ENCODE measurements around the gene CDK11B. TPM values are rescaled to one million over a fixed set of nuclear protein-coding genes. Genes with fewer than 3 reads are reported as not detected.
"Not testable (repeated sequence)": the region's sequence is repeated elsewhere in the genome, so short reads cannot be mapped to it uniquely, and the experiment has no call there.

The CDK11B gene
- total and polyA plus RNA-seq, 9 donors: 12.8 to 34.5 (median 23.9) TPM

DNA sequence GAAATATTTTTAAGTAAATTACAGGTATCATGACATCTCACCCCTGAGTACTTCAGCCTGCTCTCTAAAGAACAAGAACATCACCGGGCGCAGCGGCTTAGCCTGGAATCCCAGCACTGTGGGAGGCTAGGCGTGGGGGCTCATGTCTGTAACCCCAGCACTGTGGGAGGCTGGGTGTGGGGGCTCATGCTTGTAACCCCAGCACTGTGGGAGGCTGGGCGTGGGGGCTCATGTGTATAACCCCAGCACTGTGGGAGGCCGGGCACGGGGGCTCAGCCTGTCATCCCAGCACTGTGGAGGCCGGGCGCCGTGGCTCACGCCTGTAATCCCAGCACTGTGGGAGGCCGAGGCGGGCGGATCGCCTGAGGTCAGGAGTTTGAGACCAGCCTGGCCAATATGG is 7.7 kb upstream of the CDK11B start:
- no peaks in the 10 kb centered on the region for H3K36me3 ChIP-seq

DNA sequence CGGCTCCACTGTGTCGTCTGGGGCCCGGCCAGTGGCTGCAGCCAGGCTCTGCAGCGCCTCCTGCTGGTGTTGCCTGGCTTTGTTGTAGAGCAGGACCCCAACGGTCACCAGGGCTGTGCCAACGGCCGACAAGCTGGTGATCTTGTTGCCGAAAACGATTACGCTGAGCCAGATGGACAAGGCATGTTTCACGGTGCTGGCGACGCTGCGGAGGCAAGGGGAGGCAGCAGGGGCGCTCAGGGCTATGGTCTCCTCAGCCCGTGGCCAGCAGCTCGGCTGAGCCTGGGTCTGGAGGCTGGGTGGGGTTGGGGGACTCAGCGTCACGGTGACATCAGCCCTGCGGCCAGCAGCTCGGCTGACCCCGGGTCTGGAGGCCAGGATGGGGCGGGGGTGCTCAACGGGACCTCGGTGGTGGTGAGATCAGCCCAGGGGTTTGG is 7.0 kb upstream of the CDK11B start:
- TF ChIP-seq POLR2A (IDR thresholded peaks at IDR 0.05) (no peak), EP300 (IDR thresholded peaks at IDR 0.05) (no peak)
- TF ChIP-seq, protein P1, sequence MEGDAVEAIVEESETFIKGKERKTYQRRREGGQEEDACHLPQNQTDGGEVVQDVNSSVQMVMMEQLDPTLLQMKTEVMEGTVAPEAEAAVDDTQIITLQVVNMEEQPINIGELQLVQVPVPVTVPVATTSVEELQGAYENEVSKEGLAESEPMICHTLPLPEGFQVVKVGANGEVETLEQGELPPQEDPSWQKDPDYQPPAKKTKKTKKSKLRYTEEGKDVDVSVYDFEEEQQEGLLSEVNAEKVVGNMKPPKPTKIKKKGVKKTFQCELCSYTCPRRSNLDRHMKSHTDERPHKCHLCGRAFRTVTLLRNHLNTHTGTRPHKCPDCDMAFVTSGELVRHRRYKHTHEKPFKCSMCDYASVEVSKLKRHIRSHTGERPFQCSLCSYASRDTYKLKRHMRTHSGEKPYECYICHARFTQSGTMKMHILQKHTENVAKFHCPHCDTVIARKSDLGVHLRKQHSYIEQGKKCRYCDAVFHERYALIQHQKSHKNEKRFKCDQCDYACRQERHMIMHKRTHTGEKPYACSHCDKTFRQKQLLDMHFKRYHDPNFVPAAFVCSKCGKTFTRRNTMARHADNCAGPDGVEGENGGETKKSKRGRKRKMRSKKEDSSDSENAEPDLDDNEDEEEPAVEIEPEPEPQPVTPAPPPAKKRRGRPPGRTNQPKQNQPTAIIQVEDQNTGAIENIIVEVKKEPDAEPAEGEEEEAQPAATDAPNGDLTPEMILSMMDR (IDR thresholded peaks at IDR 0.05): peak in 2 of 3 donors; percentile 17 to 19
- no peaks in the 10 kb centered on the region for H3K9me3 ChIP-seq
- DNase-seq: peak in 2 of 5 donors; percentile 46 to 51
- H3K4me1 ChIP-seq (ENCODE audit: insufficient read depth): no peaks in the 10 kb centered on the region
- no peaks in the 10 kb centered on the region for H3K36me3 ChIP-seq
- WGBS, 3 donors: 71 to 84% (median 75%) methylated on average over 25 of the region's 25 CpGs
- H3K27me3 ChIP-seq: no peaks in the 10 kb centered on the region
- H3K27ac ChIP-seq: no peak overlapping the region
- no peak overlapping the region for H3K4me3 ChIP-seq
- intact Hi-C loops (cut with DNase I): loop anchor here in 1 of 4 donors (5.0 kb wide), 1 partner anchor 61 kb away; no protein-coding TSS in a partner anchor

More for the DNA sequence above, 7.7 kb upstream of the CDK11B start:
- 91 to 94% (median 91%) methylated on average over 15 of the region's 15 CpGs for WGBS, 3 donors
- no peaks in the 10 kb centered on the region for H3K9me3 ChIP-seq
- no peak overlapping the region for H3K27ac ChIP-seq
- H3K27me3 ChIP-seq: no peaks in the 10 kb centered on the region
- TF ChIP-seq POLR2A (IDR thresholded peaks at IDR 0.05) (no peak), EP300 (IDR thresholded peaks at IDR 0.05) (no peak)
- TF ChIP-seq, protein P1 (IDR thresholded peaks at IDR 0.05): no peak
- peak in 2 of 5 donors; percentile 16 to 26 for DNase-seq
- no peaks in the 10 kb centered on the region for H3K4me1 ChIP-seq (ENCODE audit: insufficient read depth)
- intact Hi-C loops (cut with DNase I): loop anchor here in 1 of 4 donors (5.0 kb wide), 1 partner anchor 61 kb away; no protein-coding TSS in a partner anchor
- H3K4me3 ChIP-seq: no peak overlapping the region

DNA sequence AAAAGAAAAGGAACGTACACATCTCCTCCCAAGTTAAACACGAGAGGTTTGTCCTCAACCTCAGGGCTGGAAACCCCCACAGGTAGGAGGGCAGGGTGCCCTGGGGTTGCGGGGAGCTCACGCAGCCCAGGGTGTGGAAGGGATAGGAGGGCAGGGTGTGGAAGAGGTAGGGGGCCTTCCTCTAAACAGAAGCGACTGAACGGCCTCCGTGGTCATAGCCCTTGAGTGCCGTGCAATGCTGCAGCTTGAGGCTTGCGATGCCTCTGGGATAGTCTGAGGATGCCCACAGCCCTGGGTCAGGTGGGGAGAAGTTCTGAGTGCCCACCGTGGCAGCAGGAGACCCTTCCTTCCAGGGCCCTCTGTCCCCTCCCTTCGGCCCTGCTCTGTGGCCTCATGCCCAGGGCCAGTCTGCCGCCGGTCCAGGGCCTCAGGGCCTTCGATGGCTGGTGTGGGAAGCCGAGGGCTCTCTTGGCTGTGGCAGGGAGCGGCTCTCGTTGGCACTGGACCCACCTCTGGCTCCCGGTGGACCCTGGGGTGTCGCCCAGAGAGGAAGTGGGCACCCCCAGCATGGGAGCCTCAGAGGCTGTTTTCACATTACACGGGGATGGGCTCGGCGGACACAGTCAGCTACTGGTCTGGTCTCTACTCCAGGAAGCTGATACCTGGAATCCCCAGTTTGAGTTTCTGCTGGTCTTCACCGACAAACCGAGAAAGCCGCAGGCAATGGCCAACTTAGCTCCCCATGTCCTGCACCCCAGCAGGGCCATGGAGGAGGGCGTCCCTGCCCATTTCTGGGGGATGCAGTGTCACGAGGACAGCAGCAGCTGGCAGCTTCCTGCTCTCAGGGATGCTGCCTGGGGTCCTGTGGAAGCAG is 6.4 kb upstream of the CDK11B start:
- peak in 2 of 5 donors; percentile 27 to 39 for DNase-seq
- no peaks in the 10 kb centered on the region for H3K36me3 ChIP-seq
- no peak overlapping the region for H3K4me3 ChIP-seq
- WGBS, 3 donors: 84 to 91% (median 86%) methylated on average over 27 of the region's 27 CpGs
- no peaks in the 10 kb centered on the region for H3K9me3 ChIP-seq
- TF ChIP-seq EP300 (IDR thresholded peaks at IDR 0.05) (no peak), POLR2A (IDR thresholded peaks at IDR 0.05) (no peak)
- TF ChIP-seq, protein P1 (IDR thresholded peaks at IDR 0.05): no peak
- no peak overlapping the region for H3K27ac ChIP-seq
- no peaks in the 10 kb centered on the region for H3K27me3 ChIP-seq
- intact Hi-C loops (cut with DNase I): loop anchor here in 1 of 4 donors (5.0 kb wide), 1 partner anchor 62 kb away; no protein-coding TSS in a partner anchor
- H3K4me1 ChIP-seq (ENCODE audit: insufficient read depth): no peaks in the 10 kb centered on the region

DNA sequence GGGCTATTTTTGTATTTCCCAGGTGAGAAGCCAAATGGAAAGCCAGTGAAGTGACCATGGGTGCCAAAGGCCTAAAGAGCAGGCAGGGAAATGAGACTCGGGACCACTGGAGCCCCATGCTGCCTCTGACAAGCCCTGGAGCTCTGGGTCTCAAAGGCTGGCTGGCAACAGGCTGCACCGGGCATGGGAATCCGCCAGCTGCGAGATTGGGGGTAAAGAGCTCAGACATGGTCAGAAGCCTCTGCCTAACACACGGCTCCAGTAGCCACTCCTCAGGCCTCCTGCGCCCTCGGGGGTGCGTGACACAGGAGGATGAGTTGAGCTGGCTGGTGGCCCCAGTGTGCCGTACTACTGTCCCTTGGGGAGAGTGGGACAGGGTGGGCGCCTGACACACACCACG is 5.5 kb upstream of the CDK11B start:
- H3K27me3 ChIP-seq; intact Hi-C loops (cut with DNase I); H3K4me3 ChIP-seq; H3K36me3 ChIP-seq; H3K4me1 ChIP-seq (ENCODE audit: insufficient read depth); H3K27ac ChIP-seq; H3K9me3 ChIP-seq: not testable (repeated sequence)
- WGBS, 3 donors: 72 to 78% (median 73%) methylated on average over 4 to 7 of the region's 11 CpGs
- peak in 1 of 5 donors; percentile 13 for DNase-seq

DNA sequence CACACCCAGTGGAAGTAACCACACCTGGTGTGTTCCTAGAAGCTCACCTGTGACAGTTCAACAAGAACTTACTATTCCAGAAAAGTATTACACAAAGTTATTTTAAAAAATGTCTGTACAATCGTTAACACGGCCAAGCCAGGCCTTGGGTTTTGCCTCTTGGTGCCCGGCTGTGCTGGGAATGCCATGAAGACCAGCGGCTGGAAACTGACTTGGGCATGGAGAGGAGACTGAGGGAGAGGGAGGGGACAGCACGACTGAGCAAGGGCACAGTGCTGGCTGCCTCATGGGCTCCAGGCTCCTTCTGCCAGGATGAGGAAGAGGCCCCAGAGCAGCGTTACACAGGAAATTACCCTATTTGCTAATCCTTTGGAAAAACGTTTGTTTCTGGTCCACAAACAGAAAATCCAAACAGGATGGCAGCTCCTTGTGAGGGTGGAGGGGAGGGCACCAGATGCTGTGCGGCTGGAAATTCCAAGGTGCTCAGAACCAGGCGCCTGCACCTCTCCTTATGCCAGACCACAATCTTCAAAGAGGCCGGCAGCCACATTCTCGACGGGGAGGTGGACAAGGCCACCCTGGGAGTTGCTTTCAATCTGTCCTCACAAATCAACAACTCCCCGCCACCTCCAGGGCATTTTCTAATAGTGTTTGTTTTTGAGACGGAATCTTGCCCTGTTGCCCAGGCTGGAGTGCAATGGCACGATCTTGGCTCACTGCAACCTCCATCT is 4.2 kb upstream of the CDK11B start:
- H3K4me1 ChIP-seq (ENCODE audit: insufficient read depth); H3K27ac ChIP-seq; H3K27me3 ChIP-seq; H3K9me3 ChIP-seq; H3K36me3 ChIP-seq; H3K4me3 ChIP-seq; intact Hi-C loops (cut with DNase I): not testable (repeated sequence)
- WGBS, 3 donors: 67 to 77% (median 72%) methylated on average over 15 of the region's 15 CpGs
- peak in 2 of 5 donors; percentile 20 to 23 for DNase-seq

DNA sequence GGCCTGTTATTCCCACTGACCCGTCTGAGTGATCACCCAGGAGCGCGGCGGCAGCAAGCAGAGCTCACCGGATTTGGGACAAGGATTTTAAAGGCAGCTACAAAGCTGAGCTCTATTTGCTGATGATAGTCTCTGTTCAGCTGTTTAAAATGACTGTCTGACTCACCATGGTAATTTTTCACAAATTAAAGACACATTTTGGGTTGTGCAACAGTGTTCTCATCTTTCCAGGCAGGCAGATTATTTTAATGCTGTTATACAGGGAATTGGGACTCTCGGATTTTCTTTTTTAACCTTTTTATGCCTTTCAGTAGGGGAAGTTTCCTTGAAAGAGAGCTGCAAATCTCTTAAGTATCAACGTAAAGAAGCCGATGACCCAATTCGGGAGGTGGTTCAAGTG is 3.6 kb upstream of the CDK11B start:
- H3K27me3 ChIP-seq; H3K9me3 ChIP-seq; DNase-seq; H3K4me1 ChIP-seq (ENCODE audit: insufficient read depth); intact Hi-C loops (cut with DNase I); H3K4me3 ChIP-seq; H3K36me3 ChIP-seq; H3K27ac ChIP-seq: not testable (repeated sequence)
- WGBS, 3 donors: 74 to 82% (median 79%) methylated on average over 7 to 9 of the region's 9 CpGs

DNA sequence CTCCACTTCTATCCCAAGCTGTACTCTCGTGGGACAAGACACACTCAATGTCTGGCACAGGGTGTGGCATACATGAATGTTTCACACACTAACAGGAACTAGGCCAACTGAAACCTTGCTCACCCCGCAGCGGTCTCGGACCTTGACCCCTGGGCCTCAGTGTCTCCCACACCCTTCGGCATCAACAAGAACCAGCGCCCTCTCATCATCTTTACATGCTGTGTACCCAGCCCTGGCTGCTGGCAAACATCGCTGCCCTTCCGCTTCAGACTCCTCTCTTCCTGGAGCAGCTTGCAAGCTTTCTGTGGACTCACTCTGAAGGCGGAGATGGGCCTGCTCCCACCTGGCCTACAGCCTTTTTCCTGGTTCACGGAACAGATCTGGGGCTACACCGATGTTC is 10.5 kb downstream of the CDK11B start:
- peak in 1 of 5 donors; percentile 31 for DNase-seq
- H3K9me3 ChIP-seq; H3K27ac ChIP-seq; intact Hi-C loops (cut with DNase I); H3K36me3 ChIP-seq; H3K4me3 ChIP-seq; H3K27me3 ChIP-seq; H3K4me1 ChIP-seq (ENCODE audit: insufficient read depth): not testable (repeated sequence)
- WGBS, 3 donors: 85 to 89% (median 89%) methylated on average over 11 of the region's 11 CpGs

Data from ovary (tissue), 9 donors.